HG03159 (cell line): ENCODE measurements around the gene RNF114.
"Not testable (repeated sequence)": the region's sequence is repeated elsewhere in the genome, so short reads cannot be mapped to it uniquely, and the experiment has no call there.

Experiments used
- ATAC-seq: cut with Tn5 transposase; IDR thresholded peaks from one replicate; pipeline ENCODE4 v1.9.1; 2021; ENCODE audit warnings: mild to moderate bottlenecking, moderate library complexity; ENCODE audit not compliant: unreplicated experiment

The RNF114 gene, protein sequence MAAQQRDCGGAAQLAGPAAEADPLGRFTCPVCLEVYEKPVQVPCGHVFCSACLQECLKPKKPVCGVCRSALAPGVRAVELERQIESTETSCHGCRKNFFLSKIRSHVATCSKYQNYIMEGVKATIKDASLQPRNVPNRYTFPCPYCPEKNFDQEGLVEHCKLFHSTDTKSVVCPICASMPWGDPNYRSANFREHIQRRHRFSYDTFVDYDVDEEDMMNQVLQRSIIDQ

DNA sequence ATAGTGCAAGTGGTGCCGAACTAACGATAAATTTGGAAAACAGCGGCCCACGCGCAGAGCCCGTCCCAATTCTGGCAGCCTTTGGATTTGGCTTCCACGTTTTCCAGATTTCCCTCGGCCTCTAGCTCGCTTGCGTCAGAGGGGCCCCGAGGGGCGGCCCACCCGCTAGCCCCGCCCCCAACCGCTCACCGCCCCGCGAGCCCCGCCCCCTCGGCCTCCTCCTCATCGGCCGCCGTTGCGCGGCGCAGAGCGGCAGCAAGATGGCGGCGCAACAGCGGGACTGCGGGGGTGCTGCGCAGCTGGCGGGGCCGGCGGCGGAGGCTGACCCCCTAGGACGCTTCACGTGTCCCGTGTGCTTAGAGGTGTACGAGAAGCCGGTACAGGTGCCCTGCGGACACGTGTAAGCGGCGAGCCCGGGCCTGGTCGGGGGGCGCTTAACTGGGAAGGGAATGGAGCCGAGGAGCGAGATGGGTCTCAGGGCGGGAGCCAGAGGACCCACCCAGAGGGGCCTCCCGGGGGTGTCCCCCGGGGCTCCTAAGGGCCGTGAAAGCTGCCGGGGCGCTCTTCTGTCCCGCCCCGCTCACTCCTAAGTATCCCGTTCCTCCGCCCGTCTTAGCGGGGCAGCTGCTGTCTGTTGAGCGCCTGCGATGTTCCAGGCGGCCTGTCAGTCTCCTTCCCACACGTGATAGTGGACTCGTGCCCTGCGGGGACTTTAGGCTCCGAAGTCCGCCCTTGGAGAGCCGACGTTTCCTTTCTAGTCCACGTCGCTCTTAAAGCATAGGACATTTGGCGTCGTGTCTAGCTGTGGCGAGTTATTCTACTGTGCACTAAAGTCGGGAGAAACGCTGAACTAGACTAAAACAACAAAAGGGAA is at the start of gene RNF114:
Gene RNF114 (plus strand): TSS at position 245 of the 874 bp plus-strand sequence. CDS start 16 bp downstream, at position 261.
- peak; percentile 63 for ATAC-seq

GRCh38 chr20:49886571-49887213 is 49.5 kb upstream of the RNF114 start:
- no peak for ATAC-seq

- no peak for ATAC-seq
These were observed 48.7 kb upstream of the RNF114 start for GRCh38 chr20:49887251-49888211.

DNA sequence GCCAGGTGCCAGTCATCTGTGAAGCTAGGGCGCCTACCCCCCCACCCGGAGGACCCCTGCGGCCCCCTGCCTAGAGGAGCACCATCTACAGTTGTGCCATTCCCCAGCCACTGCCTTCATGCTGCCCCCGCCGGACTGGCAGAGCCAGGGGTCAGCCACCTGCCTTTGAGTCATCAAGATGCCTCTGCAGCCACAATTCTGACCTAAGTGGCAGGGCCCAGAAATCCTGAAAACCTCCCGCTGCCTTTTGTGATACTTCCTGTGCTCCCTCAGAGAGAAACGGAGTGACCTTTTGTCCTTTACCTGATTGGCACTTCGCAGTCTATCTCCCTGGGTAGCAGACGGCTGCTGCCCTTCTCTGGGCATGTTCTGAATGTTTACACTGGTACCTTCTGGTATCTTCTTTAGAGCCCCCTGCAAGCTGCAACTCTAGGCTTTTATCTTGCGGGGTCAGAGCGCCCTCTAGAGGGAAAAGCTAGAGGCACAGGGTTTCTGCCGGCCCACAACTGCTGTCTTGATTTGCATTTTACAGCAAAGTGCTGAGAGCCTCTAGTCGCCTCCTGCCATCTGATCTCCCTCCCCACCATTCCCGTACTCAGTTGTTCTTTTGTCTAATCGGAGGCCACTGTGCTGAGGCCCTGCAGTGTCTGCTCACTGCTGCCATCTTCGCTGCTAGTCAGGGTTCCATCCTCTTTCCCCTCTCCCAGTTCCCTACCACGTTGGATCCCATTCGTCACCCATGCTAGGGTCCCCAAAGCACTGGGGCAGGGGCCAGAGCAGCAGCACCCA is 47.8 kb upstream of the RNF114 start:
- no peak for ATAC-seq

GRCh38 chr20:49889001-49889934 is 46.9 kb upstream of the RNF114 start:
- no peak for ATAC-seq

- ATAC-seq = no peak
These were observed 46.3 kb upstream of the RNF114 start for GRCh38 chr20:49889935-49890333.

GRCh38 chr20:49890471-49891361 is 45.5 kb upstream of the RNF114 start:
- ATAC-seq = no peak

GRCh38 chr20:49891476-49892110 is 44.6 kb upstream of the RNF114 start:
- no peak for ATAC-seq

DNA sequence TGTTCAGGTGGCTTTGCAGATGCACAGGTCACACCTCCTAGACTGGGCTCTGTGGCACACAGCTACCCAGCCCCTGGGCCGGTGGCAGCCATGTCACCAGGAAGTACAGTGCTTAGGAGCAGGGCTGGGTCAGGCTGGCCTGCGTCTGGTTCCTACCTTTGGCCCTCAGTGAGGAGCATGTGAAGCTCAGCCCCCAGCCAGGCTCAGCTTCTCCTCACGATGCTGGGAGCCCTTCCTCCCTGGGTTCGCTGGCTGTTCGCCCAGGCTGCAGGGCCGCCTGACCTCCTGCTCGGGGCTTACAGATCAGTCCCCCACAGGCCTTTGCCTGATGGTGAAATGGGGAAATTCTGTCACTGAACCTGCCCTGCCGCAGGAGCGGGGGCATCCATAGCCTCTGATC is 43.9 kb upstream of the RNF114 start:
- no peak for ATAC-seq

- no peak for ATAC-seq
These were observed 43.4 kb upstream of the RNF114 start for GRCh38 chr20:49892817-49893216.

- ATAC-seq = no peak
These were observed 42.7 kb upstream of the RNF114 start for GRCh38 chr20:49893242-49894072.

GRCh38 chr20:49894073-49894470 is 42.1 kb upstream of the RNF114 start:
- no peak for ATAC-seq

DNA sequence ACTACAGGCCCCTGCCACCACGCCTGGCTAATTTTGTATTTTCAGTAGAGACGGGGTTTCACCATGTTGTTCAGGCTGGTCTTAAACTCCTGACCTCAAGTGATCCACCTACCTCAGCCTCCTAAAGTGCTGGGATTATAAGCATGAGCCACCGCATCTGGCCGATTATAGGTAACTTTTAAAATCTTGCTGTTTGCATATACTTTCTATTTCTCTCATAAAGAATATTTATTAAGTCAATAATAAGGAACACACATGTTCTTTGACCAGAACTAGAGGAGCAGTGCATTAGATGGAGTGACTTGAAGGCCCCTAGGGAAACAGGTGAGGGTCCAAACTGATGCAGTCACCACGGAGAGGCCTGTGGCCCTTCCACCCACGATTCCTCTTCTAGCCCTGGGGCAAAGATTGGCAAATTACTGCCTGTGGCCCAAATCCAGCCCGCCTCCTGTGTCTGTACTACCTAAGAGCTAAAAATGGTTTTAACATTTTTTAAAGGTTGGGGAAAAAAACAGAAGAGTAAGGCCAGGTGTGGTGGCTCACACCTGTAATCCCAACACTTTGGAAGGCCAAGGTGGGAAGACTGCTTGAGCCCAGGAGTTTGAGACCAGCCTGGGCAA is 40.6 kb upstream of the RNF114 start:
- ATAC-seq = not testable (repeated sequence)

GRCh38 chr20:49896204-49896603 is 40.0 kb upstream of the RNF114 start:
- no peak for ATAC-seq

DNA sequence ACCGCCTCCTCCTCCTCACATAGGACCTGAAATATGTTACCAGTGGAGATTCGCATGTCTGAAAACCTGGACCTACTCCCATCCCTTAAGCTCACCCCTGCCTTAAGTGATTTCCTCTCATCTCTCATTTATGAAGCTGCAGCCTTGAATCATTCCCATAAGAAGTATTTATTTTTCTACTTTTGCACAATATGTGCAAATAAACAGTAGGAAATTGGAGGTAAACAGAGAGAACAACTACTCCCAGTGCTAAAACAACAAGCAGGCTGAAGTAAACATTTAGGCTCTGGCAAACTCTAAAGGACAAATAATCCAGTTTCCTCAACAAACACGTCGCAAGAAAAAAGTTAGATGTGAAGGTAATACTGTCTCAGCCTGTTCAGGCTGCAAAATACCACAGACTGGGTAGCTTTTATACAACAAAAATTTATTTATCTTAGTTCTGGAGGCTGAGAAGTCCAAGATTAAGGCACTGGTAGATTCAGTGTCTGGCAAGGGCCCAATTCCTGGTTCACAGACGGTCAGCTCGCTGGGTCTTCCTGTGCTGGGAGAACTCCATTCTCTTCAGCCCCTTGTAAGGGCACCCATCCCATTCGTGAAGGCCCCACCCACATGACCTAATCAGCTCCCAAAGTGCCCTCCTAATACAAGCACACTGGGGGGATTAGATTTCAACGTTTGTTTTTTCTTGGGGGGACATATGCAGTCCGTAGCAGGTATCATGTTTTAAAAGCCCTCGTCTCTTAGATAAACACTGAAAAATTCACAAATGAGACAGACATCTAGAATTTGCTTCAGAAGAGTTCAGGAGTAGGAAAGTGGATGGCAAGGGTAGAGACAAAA is 36.4 kb upstream of the RNF114 start:
- no peak for ATAC-seq
